H1 (cell line): ENCODE data around the gene MYO16. TPM values are rescaled to one million over a fixed set of nuclear protein-coding genes. Genes with fewer than 3 reads are reported as not detected.

ENCODE experiments used
- CTCF ChIA-PET: fragments of 300-600 bp; sonication (Branson Sonifier 250); formaldehyde crosslinking; loops from one replicate; lab custom pipeline; 2021; ENCODE audit not compliant: partially characterized antibody; lab: Charles Lee
- POLR2A ChIA-PET: fragments of 300-600 bp; sonication (Branson Sonifier 250); formaldehyde crosslinking; loops from one replicate; lab custom pipeline; 2021; ENCODE audit warnings: inconsistent platforms; ENCODE audit not compliant: partially characterized antibody; lab: Charles Lee
- DNase-seq, 2 experiments: peaks; one replicate each; pipeline versions ENCODE4 v3.0.0 to v3.0.0-alpha.2; 2010 to 2022; ENCODE audit warnings: low spot score in 2 of 2, low read depth in 1 of 2, mixed read lengths in 1 of 2
- FAIRE-seq: peaks from 2 replicates; lab custom pipeline; 2011; peaks lifted over from hg19 to GRCh38; lab: Jason Lieb, UNC
- H2AFZ ChIP-seq: 2 replicates; pipeline ENCODE4 v1.8.1; 2012; ENCODE audit warnings: low read length, inconsistent platforms
- H2AK5ac ChIP-seq: 2 replicates; pipeline ENCODE4 v1.6.1; 2013; ENCODE audit warnings: low read depth, low read length
- H2BK120ac ChIP-seq: replicated peaks from 2 replicates; pipeline ENCODE3; 2013; ENCODE audit warnings: low read depth, low read length, inconsistent platforms
- H2BK12ac ChIP-seq: 2 replicates; pipeline ENCODE4 v1.6.1; 2013; ENCODE audit warnings: low read depth, low read length
- H2BK15ac ChIP-seq: 2 replicates; pipeline ENCODE4 v1.6.1; 2013; ENCODE audit warnings: low read length
- H2BK20ac ChIP-seq: 2 replicates; pipeline ENCODE4 v1.6.1; 2013; ENCODE audit warnings: low read length
- H2BK5ac ChIP-seq: 2 replicates; pipeline ENCODE4 v1.6.1; 2013; ENCODE audit warnings: low read depth, low read length
- H3K14ac ChIP-seq: 2 replicates; pipeline ENCODE4 v1.6.1; 2013; ENCODE audit warnings: inconsistent platforms; ENCODE audit not compliant: insufficient read length
- H3K18ac ChIP-seq: 2 replicates; pipeline ENCODE4 v1.6.1; 2013; ENCODE audit warnings: low read length; ENCODE audit errors: extremely low read depth
- H3K23ac ChIP-seq: 2 replicates; pipeline ENCODE4 v1.6.1; 2013; ENCODE audit warnings: inconsistent platforms; ENCODE audit not compliant: insufficient read length
- H3K23me2 ChIP-seq: 2 replicates; pipeline ENCODE4 v1.6.1; 2013; ENCODE audit warnings: low read depth, low read length
- H3K27ac ChIP-seq: 2 replicates; pipeline ENCODE4 v1.6.1; 2011; ENCODE audit warnings: low read depth, low read length, inconsistent platforms
- H3K27me3 ChIP-seq, 4 experiments: replicated peaks in 1 of 4; 1 replicate in 1 of 4; 2 replicates in 3 of 4; pipeline versions ENCODE4 v1.6.1 to v1.8.1; 2011 to 2013; ENCODE audit warnings: low read length in 3 of 4, mild to moderate bottlenecking in 3 of 4, inconsistent platforms in 2 of 4, mixed read lengths in 2 of 4, moderate library complexity in 1 of 4; ENCODE audit not compliant: control insufficient read depth in 3 of 4, insufficient read depth in 3 of 4; ENCODE audit errors: extremely low read depth in 1 of 4
- H3K36me3 ChIP-seq, 4 experiments: 2 replicates each; pipeline versions ENCODE4 v1.6.1 to v1.8.1; 2011 to 2013; ENCODE audit warnings: mild to moderate bottlenecking in 4 of 4, low read length in 3 of 4, moderate library complexity in 2 of 4, control low read depth in 1 of 4, inconsistent platforms in 1 of 4; ENCODE audit not compliant: insufficient read depth in 4 of 4, control insufficient read depth in 2 of 4
- H3K4ac ChIP-seq: replicated peaks from 2 replicates; pipeline ENCODE3; 2013; ENCODE audit warnings: low read length, low read depth, mixed read lengths, inconsistent platforms; ENCODE audit not compliant: insufficient read length
- H3K4me1 ChIP-seq, 4 experiments: replicated peaks in 1 of 4; 1 replicate in 1 of 4; 2 replicates in 3 of 4; pipeline versions ENCODE4 v1.6.1 to v1.8.1; 2011 to 2013; ENCODE audit warnings: low read length in 3 of 4, inconsistent platforms in 2 of 4, mixed read lengths in 1 of 4; ENCODE audit not compliant: insufficient read depth in 4 of 4, control insufficient read depth in 3 of 4
- H3K4me2 ChIP-seq, 2 experiments: 2 replicates each; pipeline versions ENCODE4 v1.6.1 to v1.8.1; 2011 to 2013; ENCODE audit warnings: low read depth in 2 of 2, low read length in 2 of 2, control low read depth in 1 of 2, inconsistent platforms in 1 of 2, mild to moderate bottlenecking in 1 of 2; ENCODE audit not compliant: insufficient read depth in 1 of 2
- H3K4me3 ChIP-seq, 4 experiments: fragments of 200-600, 300-600 bp in 1 of 4; sonication (generic), shearing (Covaris generic), sonication (Bioruptor Twin) in 1 of 4; 2 replicates each; pipeline versions ENCODE4 v1.5.1 to v1.8.1; 2011 to 2016; ENCODE audit warnings: low read length in 4 of 4, low read depth in 3 of 4, control low read depth in 2 of 4, inconsistent platforms in 2 of 4, mild to moderate bottlenecking in 2 of 4, mixed read lengths in 1 of 4, moderate library complexity in 1 of 4; ENCODE audit not compliant: insufficient read depth in 2 of 4; ENCODE audit errors: extremely low read depth in 1 of 4
- H3K56ac ChIP-seq: replicated peaks from 2 replicates; pipeline ENCODE3; 2013; ENCODE audit warnings: low read depth, mild to moderate bottlenecking, mixed read lengths, low read length, inconsistent platforms; ENCODE audit not compliant: insufficient read length
- H3K79me1 ChIP-seq: 2 replicates; pipeline ENCODE4 v1.6.1; 2013; ENCODE audit warnings: low read depth, low read length, control low read depth
- H3K79me2 ChIP-seq, 2 experiments: 2 replicates each; pipeline versions ENCODE4 v1.6.1 to v1.8.1; 2012 to 2013; ENCODE audit warnings: low read length in 2 of 2, mild to moderate bottlenecking in 2 of 2, inconsistent platforms in 1 of 2; ENCODE audit not compliant: insufficient read depth in 2 of 2, control insufficient read depth in 1 of 2
- H3K9ac ChIP-seq, 4 experiments: replicated peaks in 1 of 4; 1 replicate in 1 of 4; 2 replicates in 3 of 4; pipeline versions ENCODE4 v1.6.1 to v1.8.1; 2011 to 2013; ENCODE audit warnings: low read depth in 3 of 4, low read length in 3 of 4, control low read depth in 2 of 4, mild to moderate bottlenecking in 2 of 4, moderate library complexity in 2 of 4, inconsistent platforms in 1 of 4; ENCODE audit errors: extremely low read depth in 1 of 4
- H3K9me3 ChIP-seq, 2 experiments: 2 replicates each; pipeline versions ENCODE4 v1.6.1 to v1.8.1; 2012 to 2013; ENCODE audit warnings: mild to moderate bottlenecking in 2 of 2, moderate library complexity in 2 of 2, control low read depth in 1 of 2, inconsistent platforms in 1 of 2, low read depth in 1 of 2, low read length in 1 of 2, mixed read lengths in 1 of 2; ENCODE audit not compliant: insufficient read depth in 2 of 2
- H4K20me1 ChIP-seq, 2 experiments: replicated peaks in 1 of 2; 2 replicates each; pipeline versions ENCODE3 to v1.8.1; 2011 to 2013; ENCODE audit warnings: inconsistent platforms in 2 of 2, low read length in 2 of 2, mild to moderate bottlenecking in 1 of 2; ENCODE audit not compliant: insufficient read depth in 2 of 2, control insufficient read depth in 1 of 2
- H4K5ac ChIP-seq: 2 replicates; pipeline ENCODE4 v1.6.1; 2013; ENCODE audit warnings: low read length, low read depth, mixed read lengths, inconsistent platforms; ENCODE audit not compliant: insufficient read length
- H4K8ac ChIP-seq: 2 replicates; pipeline ENCODE4 v1.8.0; 2013; ENCODE audit warnings: mild to moderate bottlenecking, moderate library complexity, low read length, inconsistent platforms; ENCODE audit not compliant: insufficient read depth; ENCODE audit errors: extremely low read depth
- H4K91ac ChIP-seq: replicated peaks from 2 replicates; pipeline ENCODE3; 2013; ENCODE audit warnings: low read length, mixed read lengths, inconsistent platforms; ENCODE audit not compliant: insufficient read length
- NRF1 ChIP-seq: IDR thresholded peaks from 2 replicates; pipeline ENCODE4 v1.6.1; 2011; ENCODE audit warnings: mild to moderate bottlenecking, low read depth, low read length, improper control_type of control experiment
- SIRT6 ChIP-seq: IDR thresholded peaks from one replicate; pipeline ENCODE4 v1.7.1; 2012; ENCODE audit warnings: low read length, inconsistent platforms
- WGBS, 2 experiments: shearing (Covaris generic) in 1 of 2; methylation state at CpG; one replicate each; pipeline versions ENCODE4 v1.1.6 to v1.1.7; 2013 to 2015; ENCODE audit warnings: low lambda C conversion rate in 2 of 2, mixed read lengths in 2 of 2, inconsistent platforms in 1 of 2, low coverage in 1 of 2, missing lambda C conversion rate in 1 of 2; ENCODE audit not compliant: insufficient replicate concordance in 2 of 2, insufficient coverage in 1 of 2, insufficient read length in 1 of 2; ENCODE audit errors: extremely low coverage in 1 of 2, missing lambda C conversion rate in 1 of 2; 5-methylcytosine and 5-hydroxymethylcytosine counted together
- polyA plus RNA-seq, 7 experiments: library from polyadenylated mRNA; depleted of rRNA in 3 of 7; stranded (reverse) in 5 of 7; unstranded in 2 of 7; fragments of >200 nt in 5 of 7; fragments of 200-250 nt in 2 of 7; gene quantifications; 1 replicate in 5 of 7; 2 replicates in 1 of 7; 4 replicates in 1 of 7; pipeline versions ENCODE4 v1.2.1 to v1.2.3, GENCODE V29; 2011 to 2013; ENCODE audit warnings: missing spikeins in 2 of 7, mixed read lengths in 2 of 7
- total RNA-seq: library from RNA; stranded (reverse); fragmentation: NEBNext Ultra II Directional; extraction: Animal tissue kit (Norgen Biotek cat#: 25700); gene quantifications from 2 replicates; pipeline ENCODE4 v1.2.1, GENCODE V29; 2021

The MYO16 gene
- total and polyA plus RNA-seq, 2 of the 8 experiments (the other 6 are each of a cell fraction or from before 2014, with no cell fraction given) = 0.02 to 0.22 TPM

DNA sequence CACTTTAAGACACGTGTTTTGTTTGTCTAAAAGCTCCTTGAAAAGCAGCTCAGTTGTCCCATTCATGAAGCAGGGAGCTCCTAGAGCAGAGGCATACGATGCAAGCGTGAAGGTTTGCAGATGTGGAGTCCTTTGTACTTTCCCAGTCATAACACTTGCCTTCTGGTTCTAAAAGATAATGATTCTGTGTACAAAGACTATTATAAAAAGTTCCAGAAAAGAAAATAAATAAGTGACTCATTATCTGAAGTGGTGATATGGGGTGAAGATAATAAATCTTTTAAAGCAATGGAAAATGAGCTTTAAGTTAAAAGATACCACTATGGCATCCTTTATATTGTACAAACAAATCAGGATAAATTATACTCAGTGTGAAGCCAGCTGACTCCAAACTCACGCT lies 569.9 kb downstream of the MYO16 start:
- Histone ChIP-seq H3K79me2 (no peaks in the 10 kb centered on the region), H3K14ac (no peak overlapping the region), H2BK20ac (no peak overlapping the region), H4K91ac (no peak overlapping the region), H3K4me2 (no peak overlapping the region), H4K5ac (no peak overlapping the region), H3K27me3 (peaks cover 0 to 1% (median 0%) of the 10 kb centered on the region in 4 experiments; a peak in 1 of 7 replicates), H3K56ac (no peak overlapping the region), H2BK12ac (no peak overlapping the region), H3K79me1 (no peaks in the 10 kb centered on the region), H3K9me3 (no peaks in the 10 kb centered on the region), H3K4ac (no peak overlapping the region), H2BK5ac (no peak overlapping the region), H2BK120ac (no peak overlapping the region), H2AFZ (no peak overlapping the region), H3K4me3 (no peak overlapping the region), H4K8ac (no peak overlapping the region), H2BK15ac (no peak overlapping the region)
- POLR2A ChIA-PET = interaction anchor here (0.6 kb wide), 1 partner anchor 409 kb away, joined by 3 read pairs; no protein-coding TSS in a partner anchor
- WGBS, 2 experiments = 85% methylated on average over 4 of the region's 4 CpGs; no CpG with 5 or more reads in 1 of the 2 experiments
- no peak for FAIRE-seq
- DNase-seq = no peak
- TF ChIP-seq SIRT6 (no peak), NRF1 (no peak)
- TF ChIP-seq, all 59 proteins: peak for 0
- no peaks in the 10 kb centered on the region for H3K36me3 ChIP-seq
- H3K9ac ChIP-seq = no peak overlapping the region
- H3K23me2 ChIP-seq = no peaks in the 10 kb centered on the region
- H3K23ac ChIP-seq = no peak overlapping the region
- peaks cover 0 to 4% (median 1%) of the 10 kb centered on the region in 4 experiments; a peak in 2 of 7 replicates for H3K4me1 ChIP-seq
- no peak overlapping the region for H3K18ac ChIP-seq
- no peak overlapping the region for H2AK5ac ChIP-seq
- H3K27ac ChIP-seq = no peak overlapping the region
- CTCF ChIA-PET = interaction anchor here (1.2 to 1.3 kb wide), 3 partner anchors 9 to 53 kb away, joined by 3 to 4 read pairs (median 4); no protein-coding TSS in a partner anchor
- no peaks in the 10 kb centered on the region for H4K20me1 ChIP-seq
